NCI-H524 treated with DMSO at 0.1 percent for 48 hours (cell line): Measurements from ENCODE around the gene SMAD6.
A peak's percentile ranks its signal among the peaks of the same experiment; 100 is the strongest.
"Not testable (repeated sequence)": the region's sequence is repeated elsewhere in the genome, so short reads cannot be mapped to it uniquely, and the experiment has no call there.

Experiments
- DNase-seq: peaks from one replicate; lab custom pipeline; 2025; lab: John Stamatoyannopoulos, UW

The SMAD6 gene

GRCh38 chr15:66675446-66675845 lies 26.6 kb upstream of the SMAD6 start:
- DNase-seq: no peak

GRCh38 chr15:66677336-66677735 lies 24.7 kb upstream of the SMAD6 start:
- DNase-seq: no peak

DNA sequence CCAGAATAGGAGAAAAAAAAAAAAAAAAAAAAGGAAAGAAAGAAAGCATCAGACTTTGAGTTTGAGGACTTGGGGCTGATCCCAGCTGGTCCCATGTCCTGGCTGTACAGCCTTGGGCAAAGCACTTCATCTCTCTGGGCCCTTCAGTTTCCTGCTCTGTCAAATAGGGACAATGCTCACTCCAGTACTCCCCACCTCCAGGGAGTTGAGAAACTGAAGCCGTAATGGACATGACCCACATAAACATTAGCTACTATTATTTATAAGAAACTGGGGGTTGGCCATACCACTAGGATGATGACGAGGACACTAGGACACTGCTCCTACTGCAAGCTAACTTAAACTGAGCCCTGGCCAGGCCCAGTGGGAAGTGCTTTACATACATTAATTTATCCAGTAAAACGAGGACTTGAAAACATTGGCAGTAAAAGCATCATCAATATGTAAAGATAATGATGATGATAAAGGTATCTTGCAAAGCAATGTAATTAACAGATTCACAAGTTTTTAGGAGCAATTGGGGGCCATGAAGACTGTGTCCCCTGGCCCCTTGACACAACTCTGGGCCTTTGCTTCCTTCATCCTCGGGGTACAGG lies 22.9 kb upstream of the SMAD6 start:
- DNase-seq: no peak

- peak; percentile 42 for DNase-seq
These were observed 22.4 kb upstream of the SMAD6 start for GRCh38 chr15:66679657-66680108.

GRCh38 chr15:66680502-66680901 lies 21.5 kb upstream of the SMAD6 start:
- no peak for DNase-seq

GRCh38 chr15:66681395-66681794 lies 20.6 kb upstream of the SMAD6 start:
- DNase-seq: no peak

GRCh38 chr15:66682246-66682645 lies 19.8 kb upstream of the SMAD6 start:
- no peak for DNase-seq

DNA sequence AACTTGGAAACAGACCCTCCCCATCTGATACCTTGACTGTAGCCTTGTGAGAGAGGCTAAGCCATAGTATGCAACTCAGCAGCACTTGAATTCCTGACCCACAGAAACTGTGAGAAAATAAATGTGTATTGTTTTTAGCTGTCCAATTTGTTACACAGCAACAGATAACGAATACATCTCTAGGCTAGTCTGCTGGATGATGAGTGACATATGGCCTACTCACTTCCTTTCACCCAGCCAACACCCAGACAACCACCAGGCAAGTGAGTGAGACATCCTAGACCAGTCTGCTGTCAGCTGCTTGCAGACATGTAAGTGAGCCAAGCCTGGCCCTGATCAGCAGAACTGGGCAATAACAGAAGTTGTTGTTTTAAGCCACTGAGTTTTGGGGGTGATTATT lies 19.2 kb upstream of the SMAD6 start:
- DNase-seq: no peak

- DNase-seq: no peak
These were observed 17.8 kb upstream of the SMAD6 start for GRCh38 chr15:66684136-66684681.

DNA sequence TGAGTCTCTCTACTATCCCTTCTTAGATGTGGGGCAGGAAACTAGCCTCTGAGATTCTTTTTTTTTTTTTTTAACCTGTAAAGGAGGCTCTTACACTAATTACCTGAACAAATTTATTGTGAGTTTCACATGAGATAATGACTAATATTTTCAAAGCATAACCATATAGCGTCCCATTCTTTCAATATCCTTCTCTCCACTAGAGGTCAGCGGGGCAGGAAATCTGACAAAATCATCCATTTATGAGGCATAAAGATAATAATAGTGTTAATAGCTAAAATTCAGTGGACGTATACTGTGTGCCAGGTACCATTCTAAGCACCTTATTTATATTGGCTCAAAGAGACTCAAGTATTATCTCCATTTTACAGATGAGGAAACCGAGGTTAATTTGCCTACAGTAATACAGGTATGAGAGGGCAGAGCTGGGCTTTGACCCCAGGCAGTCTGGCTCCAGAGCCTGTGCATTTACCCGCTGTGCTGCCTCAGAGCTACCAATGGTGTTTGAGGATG lies 16.3 kb upstream of the SMAD6 start:
- DNase-seq: no peak

DNA sequence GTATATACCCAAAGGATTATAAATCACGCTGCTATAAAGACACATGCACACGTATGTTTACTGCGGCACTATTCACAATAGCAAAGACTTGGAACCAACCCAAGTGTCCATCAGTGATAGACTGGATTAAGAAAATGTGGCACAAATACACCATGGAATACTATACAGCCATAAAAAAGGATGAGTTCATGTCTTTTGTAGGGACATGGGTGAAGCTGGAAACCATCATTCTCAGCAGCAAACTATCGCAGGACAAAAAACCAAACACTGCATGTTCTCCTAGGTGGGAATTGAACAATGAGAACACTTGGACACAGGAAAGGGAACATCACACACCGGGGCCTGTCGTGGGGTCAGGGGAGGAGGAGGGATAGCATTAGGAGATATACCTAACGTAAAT lies 11.1 kb upstream of the SMAD6 start:
- DNase-seq: not testable (repeated sequence)

GRCh38 chr15:66691727-66692126 lies 10.3 kb upstream of the SMAD6 start:
- no peak for DNase-seq

GRCh38 chr15:66692391-66692790 lies 9.6 kb upstream of the SMAD6 start:
- no peak for DNase-seq

- no peak for DNase-seq
These were observed 9.0 kb upstream of the SMAD6 start for GRCh38 chr15:66692808-66693596.

DNA sequence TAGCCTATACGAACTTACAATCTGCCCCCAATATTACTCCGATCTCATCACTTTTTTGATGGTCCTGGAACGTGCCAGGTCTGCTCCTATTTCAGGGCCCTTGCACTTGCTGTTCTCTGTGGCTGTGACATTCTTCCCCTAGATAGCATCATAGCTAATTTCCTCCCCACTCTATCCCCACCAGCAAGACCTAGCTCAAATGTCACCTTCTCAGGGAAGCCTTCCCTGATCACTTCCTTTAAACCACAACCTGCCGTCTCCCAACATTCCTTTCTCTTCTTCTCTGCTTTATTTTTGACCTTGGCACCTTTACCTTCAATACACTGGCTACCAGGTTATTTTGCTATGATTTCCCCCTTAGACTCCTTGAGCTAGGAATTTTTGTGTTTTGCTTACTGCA lies 5.3 kb upstream of the SMAD6 start:
- DNase-seq: no peak

GRCh38 chr15:66698318-66698961 lies 3.6 kb upstream of the SMAD6 start:
- DNase-seq: peak; percentile 72

- DNase-seq: no peak
These were observed 3.1 kb upstream of the SMAD6 start for GRCh38 chr15:66698971-66699370.

DNA sequence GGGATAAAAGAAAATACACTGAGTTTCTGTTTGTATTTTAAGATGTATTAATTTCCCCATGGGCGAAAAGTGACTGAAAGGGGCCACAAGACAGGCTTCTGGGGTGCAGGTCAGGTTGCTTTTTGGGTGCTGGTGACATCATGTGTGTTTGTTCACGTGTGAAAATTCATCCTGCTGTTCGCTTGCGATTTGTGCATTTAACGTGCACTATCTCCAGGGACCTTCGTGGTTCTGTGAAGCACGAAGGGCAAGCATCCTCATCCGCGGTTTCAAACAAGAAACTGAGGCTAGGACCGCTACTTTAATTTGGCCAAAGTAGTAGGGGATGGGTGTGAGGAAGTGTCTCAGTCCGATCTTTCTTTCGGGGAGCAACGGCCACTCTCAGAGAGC lies 1.6 kb upstream of the SMAD6 start:
- no peak for DNase-seq

DNA sequence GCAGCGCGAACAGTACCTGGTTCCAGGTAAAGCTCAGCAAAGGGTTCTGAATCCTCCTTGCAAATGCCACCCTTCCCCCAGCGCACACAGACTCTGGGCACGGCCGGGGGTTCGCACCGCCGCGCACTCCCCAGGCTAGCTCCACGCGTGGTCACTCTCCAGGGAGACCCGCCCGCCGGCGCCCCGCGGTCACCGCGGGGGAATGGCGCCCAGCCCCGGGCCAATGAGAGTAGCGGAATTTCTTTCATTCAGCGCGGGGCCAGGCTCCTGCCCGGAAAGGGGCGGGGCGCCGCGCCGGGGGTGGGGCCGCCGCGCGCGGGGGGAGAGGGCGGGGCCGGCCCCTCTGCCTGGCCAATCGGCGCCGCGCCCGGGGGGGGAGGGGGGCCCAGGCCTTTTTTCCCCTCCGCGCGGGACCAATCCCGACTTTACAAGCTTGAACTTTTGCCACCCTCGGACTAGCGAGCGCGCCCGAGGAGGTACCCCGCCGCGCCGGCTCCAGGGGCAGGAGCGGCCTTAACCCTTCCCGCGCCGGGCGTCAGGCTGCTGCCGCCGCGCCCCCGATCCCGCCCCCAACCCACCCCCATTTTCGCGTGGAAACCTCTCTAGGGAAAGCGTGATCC lies 1.1 kb upstream of the SMAD6 start:
- peak; percentile 62 for DNase-seq

DNA sequence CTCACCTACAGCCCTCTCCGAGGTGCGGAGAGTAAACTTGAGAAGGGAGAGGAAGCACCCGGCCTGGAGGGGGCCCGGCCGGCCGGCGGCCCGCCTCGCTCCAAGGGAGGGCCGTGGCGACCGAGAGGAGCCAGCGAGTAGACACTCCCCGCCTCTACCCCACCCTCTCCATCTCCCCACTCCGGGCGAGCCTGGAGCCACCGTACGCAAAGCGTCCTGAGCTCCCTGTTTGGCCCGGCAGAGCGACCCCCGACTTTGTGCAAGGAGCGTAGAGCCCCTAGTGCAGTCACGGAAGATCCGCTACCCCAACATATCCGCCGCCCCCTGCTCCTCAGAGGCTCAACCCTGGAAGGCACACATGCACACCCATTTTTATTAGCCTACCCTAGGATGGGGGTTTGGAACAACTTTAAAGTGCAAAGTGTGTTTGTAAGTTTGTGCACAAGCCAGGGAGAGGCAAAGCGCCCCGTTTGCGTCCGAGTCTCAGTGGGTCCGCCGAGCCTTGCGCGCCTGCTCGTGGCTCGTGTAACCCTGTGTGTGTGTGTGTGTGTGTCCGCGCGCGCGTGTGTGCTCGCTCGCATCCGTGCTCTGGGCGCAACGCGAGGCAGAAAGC lies 508 bp upstream of the SMAD6 start:
- no peak for DNase-seq

DNA sequence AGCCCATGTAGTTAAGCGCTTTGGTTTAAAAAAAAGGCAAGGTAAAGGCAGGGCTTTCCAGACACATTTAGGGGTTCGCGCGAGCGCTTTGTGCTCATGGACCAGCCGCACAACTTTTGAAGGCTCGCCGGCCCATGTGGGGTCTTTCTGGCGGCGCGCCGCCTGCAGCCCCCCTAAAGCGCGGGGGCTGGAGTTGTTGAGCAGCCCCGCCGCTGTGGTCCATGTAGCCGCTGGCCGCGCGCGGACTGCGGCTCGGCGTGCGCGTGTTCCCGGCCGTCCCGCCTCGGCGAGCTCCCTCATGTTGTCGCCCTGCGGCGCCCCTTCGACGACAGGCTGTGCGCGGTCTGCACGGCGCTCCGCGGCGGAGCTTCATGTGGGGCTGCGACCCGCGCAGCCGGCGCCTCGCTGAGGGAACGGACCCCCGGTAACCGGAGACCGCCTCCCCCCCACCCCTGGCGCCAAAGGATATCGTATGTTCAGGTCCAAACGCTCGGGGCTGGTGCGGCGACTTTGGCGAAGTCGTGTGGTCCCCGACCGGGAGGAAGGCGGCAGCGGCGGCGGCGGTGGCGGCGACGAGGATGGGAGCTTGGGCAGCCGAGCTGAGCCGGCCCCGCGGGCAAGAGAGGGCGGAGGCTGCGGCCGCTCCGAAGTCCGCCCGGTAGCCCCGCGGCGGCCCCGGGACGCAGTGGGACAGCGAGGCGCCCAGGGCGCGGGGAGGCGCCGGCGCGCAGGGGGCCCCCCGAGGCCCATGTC lies 927 bp downstream of the SMAD6 start:
- no peak for DNase-seq
